ENCODE results near the gene SMURF2.

- TF ChIP-seq POLR2A (IDR thresholded peaks at IDR 0.05) (no peak), CTCF (IDR thresholded peaks at IDR 0.05) (no peak)
Observed at GRCh38 chr17:64579917-64580316, 82.2 kb downstream of the SMURF2 start.

Data from heart left ventricle (tissue), 13 donors.